Progenitor cell of endocrine pancreas (in vitro differentiated cells): ENCODE data around the gene TTLL8. TPM values are rescaled to one million over a fixed set of nuclear protein-coding genes. Genes with fewer than 3 reads are reported as not detected.

Experiments
- DNase-seq: peaks from one replicate; pipeline ENCODE4 v3.0.0; 2021; ENCODE audit warnings: low spot score; ENCODE audit not compliant: unreplicated experiment
- H3K27ac Mint-ChIP-seq: 2 replicates; pipeline ENCODE4 v1.8.0; 2021; ENCODE audit warnings: mild to moderate bottlenecking, moderate library complexity, mixed read lengths
- H3K27me3 Mint-ChIP-seq: 2 replicates; pipeline ENCODE4 v1.8.0; 2021; ENCODE audit warnings: mixed read lengths
- H3K36me3 Mint-ChIP-seq: 2 replicates; pipeline ENCODE4 v1.8.0; 2022; ENCODE audit warnings: mixed read lengths; ENCODE audit not compliant: insufficient read depth
- H3K4me1 Mint-ChIP-seq: 2 replicates; pipeline ENCODE4 v1.8.0; 2021; ENCODE audit warnings: low read depth, mixed read lengths
- H3K4me3 Mint-ChIP-seq: 2 replicates; pipeline ENCODE4 v1.8.0; 2021; ENCODE audit warnings: low read depth, mild to moderate bottlenecking, moderate library complexity, mixed read lengths
- H3K9me3 Mint-ChIP-seq: 2 replicates; pipeline ENCODE4 v1.8.0; 2021; ENCODE audit warnings: low read depth, mixed read lengths
- total RNA-seq: library from RNA; stranded (reverse); gene quantifications from 2 replicates; pipeline ENCODE4 v1.2.1, GENCODE V29; 2021
- TF ChIP-seq, protein P1 (sequence below): fragments of 200-600 bp; sonication (generic); IDR thresholded peaks from one replicate; pipeline ENCODE4 v1.5.0; 2021; ENCODE audit warnings: antibody characterized with exemption, mild to moderate bottlenecking; ENCODE audit not compliant: unreplicated experiment

The TTLL8 gene
- total RNA-seq, 1 donor from 2014 or later, result not detected

DNA sequence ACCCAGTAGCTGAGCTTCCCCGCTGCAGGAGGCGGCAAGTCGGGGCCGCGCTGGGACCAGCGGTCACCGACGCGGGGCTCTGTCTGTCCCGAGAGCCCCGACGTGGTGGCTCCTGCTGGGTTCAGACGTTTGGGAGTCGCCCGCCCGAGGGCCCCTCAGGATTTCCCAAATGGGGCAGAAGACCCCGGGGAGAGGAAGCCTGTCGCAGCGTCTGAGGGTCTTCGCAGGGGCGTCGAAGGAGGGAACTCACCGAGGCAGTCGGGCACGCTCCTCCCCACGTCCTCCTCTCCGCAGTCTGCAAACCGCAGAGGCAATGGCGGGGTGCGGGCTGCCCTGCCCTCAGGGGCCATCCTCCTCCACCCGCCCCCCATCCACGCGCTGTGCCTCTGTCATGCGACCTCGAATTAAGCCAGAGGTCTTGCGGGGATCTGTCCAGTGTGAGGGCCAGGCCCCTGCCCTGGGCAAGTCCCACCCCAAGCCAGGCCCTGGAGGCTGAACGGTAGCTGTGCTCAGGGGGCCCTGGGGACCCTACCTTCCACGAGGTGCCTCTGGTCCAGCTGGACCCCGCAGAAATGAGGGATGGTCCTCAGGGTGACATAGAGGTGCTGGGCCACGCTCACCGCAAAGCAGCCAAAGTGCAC, 58.0 kb downstream of the TTLL8 start:
- peak; percentile 10 for DNase-seq

DNA sequence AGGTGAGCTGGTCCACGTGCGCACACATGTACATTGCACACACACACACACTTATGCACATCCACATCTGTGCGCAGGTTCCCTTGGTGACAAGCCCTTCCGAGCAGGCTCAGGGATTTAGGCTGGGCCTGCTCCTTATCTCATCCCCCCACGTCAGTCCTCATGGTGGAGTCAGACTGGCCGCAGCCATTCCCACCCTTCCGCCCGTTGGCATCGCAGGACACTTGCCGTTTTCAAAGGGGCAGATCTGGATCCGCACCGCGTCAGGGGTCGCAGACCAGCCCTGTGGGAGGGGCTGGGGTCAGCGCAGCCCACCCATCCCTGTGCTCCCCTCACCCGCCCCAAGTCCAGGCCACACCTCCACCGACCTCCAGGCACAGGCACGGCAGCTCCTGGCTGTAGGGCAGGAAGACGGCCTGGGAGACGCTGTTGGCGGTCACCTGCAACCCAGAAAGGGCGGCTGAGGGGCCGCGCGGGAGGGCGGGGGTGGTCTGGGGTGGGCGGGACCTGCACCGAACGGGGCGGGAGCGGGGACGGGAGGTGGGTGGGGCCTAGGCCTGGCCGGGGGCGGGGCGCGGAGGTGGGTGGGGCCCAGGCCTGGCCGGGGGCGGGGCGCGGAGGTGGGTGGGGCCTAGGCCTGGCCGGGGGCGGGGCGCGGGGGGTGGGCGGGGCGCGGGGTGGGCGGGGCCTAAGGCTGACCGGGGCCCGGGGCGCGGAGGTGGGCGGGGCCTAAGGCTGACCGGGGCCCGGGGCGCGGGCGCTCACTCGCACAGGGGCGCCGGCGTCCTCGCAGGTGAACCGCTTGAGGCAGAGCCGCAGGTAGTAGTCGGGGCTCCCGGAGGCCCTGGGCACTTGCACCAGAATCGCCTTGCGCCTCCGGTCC, 58.8 kb downstream of the TTLL8 start:
- peak; percentile 36 for DNase-seq
- Mint-ChIP-seq H3K4me3 (peak overlapping the region; percentile 41), H3K36me3 (no peaks in the 10 kb centered on the region), H3K27me3 (peaks cover 30% of the 10 kb centered on the region), H3K4me1 (no peaks in the 10 kb centered on the region), H3K27ac (no peak overlapping the region), H3K9me3 (no peaks in the 10 kb centered on the region)
- TF ChIP-seq, protein P1, sequence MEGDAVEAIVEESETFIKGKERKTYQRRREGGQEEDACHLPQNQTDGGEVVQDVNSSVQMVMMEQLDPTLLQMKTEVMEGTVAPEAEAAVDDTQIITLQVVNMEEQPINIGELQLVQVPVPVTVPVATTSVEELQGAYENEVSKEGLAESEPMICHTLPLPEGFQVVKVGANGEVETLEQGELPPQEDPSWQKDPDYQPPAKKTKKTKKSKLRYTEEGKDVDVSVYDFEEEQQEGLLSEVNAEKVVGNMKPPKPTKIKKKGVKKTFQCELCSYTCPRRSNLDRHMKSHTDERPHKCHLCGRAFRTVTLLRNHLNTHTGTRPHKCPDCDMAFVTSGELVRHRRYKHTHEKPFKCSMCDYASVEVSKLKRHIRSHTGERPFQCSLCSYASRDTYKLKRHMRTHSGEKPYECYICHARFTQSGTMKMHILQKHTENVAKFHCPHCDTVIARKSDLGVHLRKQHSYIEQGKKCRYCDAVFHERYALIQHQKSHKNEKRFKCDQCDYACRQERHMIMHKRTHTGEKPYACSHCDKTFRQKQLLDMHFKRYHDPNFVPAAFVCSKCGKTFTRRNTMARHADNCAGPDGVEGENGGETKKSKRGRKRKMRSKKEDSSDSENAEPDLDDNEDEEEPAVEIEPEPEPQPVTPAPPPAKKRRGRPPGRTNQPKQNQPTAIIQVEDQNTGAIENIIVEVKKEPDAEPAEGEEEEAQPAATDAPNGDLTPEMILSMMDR, result no peak

More for the DNA sequence above, 58.0 kb downstream of the TTLL8 start:
- Mint-ChIP-seq H3K27ac (no peak overlapping the region), H3K9me3 (no peaks in the 10 kb centered on the region), H3K27me3 (peaks cover 34% of the 10 kb centered on the region), H3K4me3 (no peak overlapping the region), H3K36me3 (no peaks in the 10 kb centered on the region), H3K4me1 (no peaks in the 10 kb centered on the region)
- TF ChIP-seq, protein P1, result no peak

DNA sequence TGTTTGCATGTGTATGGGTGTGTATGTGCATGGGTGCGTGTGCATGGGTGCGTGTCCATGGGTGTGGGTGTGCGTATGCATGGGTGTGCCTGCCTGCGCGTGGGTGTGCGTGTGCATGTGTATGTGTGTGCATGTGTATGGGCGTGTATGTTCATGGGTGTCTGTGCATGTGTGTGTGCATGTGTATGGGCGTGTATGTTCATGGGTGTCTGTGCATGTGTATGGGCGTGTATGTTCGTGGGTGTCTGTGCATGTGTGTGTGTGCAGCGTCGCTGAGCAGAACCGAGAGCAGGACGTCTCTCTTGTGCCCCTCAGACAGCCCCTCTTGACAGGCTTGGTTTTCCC, 59.4 kb downstream of the TTLL8 start:
- Mint-ChIP-seq H3K4me1 (no peaks in the 10 kb centered on the region), H3K36me3 (no peaks in the 10 kb centered on the region), H3K9me3 (no peaks in the 10 kb centered on the region), H3K27ac (no peak overlapping the region), H3K4me3 (peak overlapping the region; percentile 41), H3K27me3 (peaks cover 28% of the 10 kb centered on the region)
- TF ChIP-seq, protein P1, result no peak
- DNase-seq, result no peak

DNA sequence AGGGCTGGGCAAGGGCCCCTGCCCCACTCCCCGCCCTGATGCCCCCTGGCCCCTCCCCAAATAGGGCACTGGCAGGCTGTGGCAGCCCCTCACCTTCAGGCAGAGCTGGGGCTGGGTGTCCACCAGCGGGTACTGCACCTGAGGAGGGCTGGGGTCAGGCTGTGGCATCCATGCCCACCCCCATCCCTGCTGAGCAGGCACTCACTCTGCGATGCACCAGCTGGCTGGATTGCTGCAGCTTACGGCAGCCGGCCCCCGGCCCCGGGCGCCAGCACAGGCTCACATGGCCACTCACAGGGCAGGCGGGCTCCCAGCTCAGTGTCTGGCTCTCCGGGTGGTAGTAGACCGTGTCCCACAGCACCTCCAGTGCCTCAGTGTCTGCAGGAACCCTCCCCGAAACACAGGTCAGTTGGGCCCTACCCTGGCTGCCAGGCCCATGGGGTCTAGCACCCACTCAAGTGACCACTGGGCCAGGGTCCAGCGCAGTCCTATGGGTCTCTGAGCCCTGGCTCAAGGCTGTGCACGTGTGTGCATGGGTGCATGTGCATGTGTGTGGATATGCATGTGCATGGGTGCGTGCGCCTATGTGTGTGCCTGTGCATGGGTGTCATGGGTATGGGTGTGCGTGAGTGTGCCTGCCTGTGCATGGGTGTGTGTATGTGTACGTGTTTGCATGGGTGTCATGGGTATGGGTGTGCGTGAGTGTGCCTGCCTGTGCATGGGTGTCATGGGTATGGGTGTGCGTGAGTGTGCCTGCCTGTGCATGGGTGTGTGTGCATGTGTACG, 60.0 kb downstream of the TTLL8 start:
- no peaks in the 10 kb centered on the region for H3K36me3 Mint-ChIP-seq
- H3K4me1 Mint-ChIP-seq, result no peaks in the 10 kb centered on the region
- DNase-seq, result no peak
- H3K4me3 Mint-ChIP-seq, result no peak overlapping the region
- no peak overlapping the region for H3K27ac Mint-ChIP-seq
- H3K27me3 Mint-ChIP-seq, result peaks cover 28% of the 10 kb centered on the region
- TF ChIP-seq, protein P1, result no peak
- H3K9me3 Mint-ChIP-seq, result no peaks in the 10 kb centered on the region

DNA sequence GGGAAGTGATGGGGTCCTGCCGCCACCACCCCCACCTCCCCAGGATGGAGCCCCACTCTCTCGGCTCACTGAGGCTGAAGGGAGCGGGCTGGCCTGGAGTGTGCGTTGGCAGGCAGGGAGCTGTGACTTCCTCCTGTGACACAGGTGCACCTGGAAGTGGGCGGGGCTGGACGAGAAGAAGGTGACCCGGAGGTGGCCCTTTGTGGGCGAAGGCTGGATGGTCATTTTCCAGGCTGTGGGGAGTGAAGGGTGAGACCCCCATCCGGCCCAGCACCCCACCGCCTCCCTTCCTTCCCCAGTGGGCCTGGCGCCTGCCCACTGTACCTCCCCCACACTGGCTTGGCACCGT, 60.9 kb downstream of the TTLL8 start:
- TF ChIP-seq, protein P1, result no peak
- H3K36me3 Mint-ChIP-seq, result no peaks in the 10 kb centered on the region
- no peak overlapping the region for H3K4me3 Mint-ChIP-seq
- H3K4me1 Mint-ChIP-seq, result no peaks in the 10 kb centered on the region
- no peak overlapping the region for H3K27ac Mint-ChIP-seq
- peak; percentile 9 for DNase-seq
- peaks cover 26% of the 10 kb centered on the region for H3K27me3 Mint-ChIP-seq
- H3K9me3 Mint-ChIP-seq, result no peaks in the 10 kb centered on the region
